Left lobe of liver (tissue), 2 donors: ENCODE measurements around the gene STAT5A. TPM values are rescaled to one million over a fixed set of nuclear protein-coding genes. Genes with fewer than 3 reads are reported as not detected.
"Not testable (repeated sequence)": the region's sequence is repeated elsewhere in the genome, so short reads cannot be mapped to it uniquely, and the experiment has no call there.

Experiments used
- ATAC-seq: fragments of 200-7000 bp; cut with Tn5 transposase; one replicate; pipeline ENCODE4 v1.9.1; 2020; ENCODE audit warnings: mild to moderate bottlenecking, moderate library complexity
- DNase-seq: peaks from one replicate; pipeline ENCODE4 v3.0.0-alpha.2; 2020; ENCODE audit warnings: low spot score
- total RNA-seq: library from RNA; stranded (reverse); gene quantifications from one replicate; pipeline ENCODE4 v1.2.1, GENCODE V29; 2021
- donor health status: DM: no; HTN: no; CAD: no; lungs with moderate emphysema.
- donor health status: DM: no; HTN: yes; CAD: no.

The STAT5A gene
- total RNA-seq, 1 donor from 2014 or later, result 10.2 TPM

GRCh38 chr17:42283241-42284023 lies 4.9 kb upstream of the STAT5A start:
- DNase-seq (peak; percentile 40), ATAC-seq (no peak)

GRCh38 chr17:42284024-42284369 lies 4.3 kb upstream of the STAT5A start:
- DNase-seq, result no peak
- ATAC-seq, result no peak

- ATAC-seq, result no peak
- peak; percentile 33 for DNase-seq
Observed at GRCh38 chr17:42284566-42284965, 3.7 kb upstream of the STAT5A start.

GRCh38 chr17:42285346-42286050 lies 2.8 kb upstream of the STAT5A start:
- DNase-seq (peak; percentile 31), ATAC-seq (no peak)

- DNase-seq (peak; percentile 45), ATAC-seq (no peak)
Observed at GRCh38 chr17:42286411-42287221, 1.7 kb upstream of the STAT5A start.

GRCh38 chr17:42287305-42287976 lies 857 bp upstream of the STAT5A start:
- ATAC-seq, result no peak

GRCh38 chr17:42288803-42289610 lies 709 bp downstream of the STAT5A start:
- peak; percentile 64 for DNase-seq
- peak; percentile 47 for ATAC-seq

More at GRCh38 chr17:42287305-42287976, 857 bp upstream of the STAT5A start:
- peak; percentile 46 for DNase-seq

GRCh38 chr17:42289611-42290181 lies 1.4 kb downstream of the STAT5A start:
- no peak for DNase-seq
- ATAC-seq, result no peak

GRCh38 chr17:42290577-42290976 lies 2.3 kb downstream of the STAT5A start:
- no peak for DNase-seq

GRCh38 chr17:42291129-42291528 lies 2.8 kb downstream of the STAT5A start:
- ATAC-seq, result no peak
- no peak for DNase-seq

More at GRCh38 chr17:42290577-42290976, 2.3 kb downstream of the STAT5A start:
- ATAC-seq, result no peak

GRCh38 chr17:42294469-42295398 lies 6.4 kb downstream of the STAT5A start:
- DNase-seq (no peak), ATAC-seq (peak; percentile 83)

- no peak for ATAC-seq
- DNase-seq, result no peak
Observed at GRCh38 chr17:42296012-42296411, 7.7 kb downstream of the STAT5A start.

- not testable (repeated sequence) for ATAC-seq, DNase-seq
Observed at GRCh38 chr17:42297775-42298174, 9.5 kb downstream of the STAT5A start.

- DNase-seq, ATAC-seq: not testable (repeated sequence)
Observed at GRCh38 chr17:42299361-42299760, 11.1 kb downstream of the STAT5A start.

- DNase-seq, ATAC-seq: not testable (repeated sequence)
Observed at GRCh38 chr17:42299913-42300312, 11.6 kb downstream of the STAT5A start.

GRCh38 chr17:42301022-42301421 lies 12.7 kb downstream of the STAT5A start:
- ATAC-seq (no peak), DNase-seq (no peak)

- DNase-seq (no peak), ATAC-seq (no peak)
Observed at GRCh38 chr17:42303694-42304093, 15.4 kb downstream of the STAT5A start.
